OCI-LY3 (cell line): Measurements from ENCODE around the gene PRXL2A.
"Not testable (repeated sequence)": the region's sequence is repeated elsewhere in the genome, so short reads cannot be mapped to it uniquely, and the experiment has no call there.

Experiments used
- H2AFZ ChIP-seq: fragments of 200-600, 300-600 bp; shearing (Covaris generic); 2 replicates; pipeline ENCODE4 v1.6.0; 2014; ENCODE audit warnings: antibody characterized with exemption, low read depth, low read length
- H3K27ac ChIP-seq: fragments of 200-600, 300-600 bp; sonication (generic); 2 replicates; pipeline ENCODE4 v1.5.1; 2014; ENCODE audit warnings: mild to moderate bottlenecking, low read length, moderate library complexity, mixed read lengths
- H3K27me3 ChIP-seq: fragments of 200-600, 300-600 bp; sonication (generic); 2 replicates; pipeline ENCODE4 v1.6.1; 2014; ENCODE audit warnings: low read depth, low read length, mixed read lengths
- H3K36me3 ChIP-seq: fragments of 200-600, 300-600 bp; sonication (generic); replicated peaks from 2 replicates; pipeline ENCODE3; 2014; ENCODE audit warnings: low read depth, low read length, mixed read lengths
- H3K4me1 ChIP-seq: fragments of 300-600, 200-600 bp; sonication (generic); 2 replicates; pipeline ENCODE4 v1.6.1; 2014; ENCODE audit warnings: low read length, mixed read lengths
- H3K4me2 ChIP-seq: fragments of 200-600, 300-600 bp; sonication (generic); 2 replicates; pipeline ENCODE4 v1.6.1; 2014; ENCODE audit warnings: low read length, mixed read lengths
- H3K4me3 ChIP-seq: fragments of 300-600, 200-600 bp; sonication (generic); 2 replicates; pipeline ENCODE4 v1.5.1; 2014; ENCODE audit warnings: antibody characterized with exemption, mild to moderate bottlenecking, low read length, moderate library complexity
- H3K79me2 ChIP-seq: fragments of 300-600, 200-600 bp; shearing (Covaris generic); 2 replicates; pipeline ENCODE4 v1.6.1; 2014; ENCODE audit warnings: mild to moderate bottlenecking, low read length, mixed read lengths
- H3K9ac ChIP-seq: fragments of 300-600, 200-600 bp; shearing (Covaris generic); 2 replicates; pipeline ENCODE4 v1.6.0; 2014; ENCODE audit warnings: mild to moderate bottlenecking, low read length, moderate library complexity
- H3K9me3 ChIP-seq: fragments of 200-600, 300-600 bp; shearing (Covaris generic); 2 replicates; pipeline ENCODE4 v1.6.1; 2014; ENCODE audit warnings: low read length, mixed read lengths; ENCODE audit not compliant: insufficient read depth
- H4K20me1 ChIP-seq: fragments of 200-600, 300-600 bp; sonication (generic); 2 replicates; pipeline ENCODE4 v1.6.1; 2016; ENCODE audit warnings: low read length, mixed read lengths; ENCODE audit not compliant: insufficient read depth
- EZH2phosphoT487 ChIP-seq: fragments of 200-600 bp; shearing (Covaris generic); IDR thresholded peaks from 2 replicates; pipeline ENCODE4 v1.6.1; 2018; ENCODE audit warnings: antibody characterized with exemption, mixed run types, low read depth
- TF ChIP-seq, protein P1 (sequence below): fragments of 200-600, 300-600 bp; sonication (generic); IDR thresholded peaks from 2 replicates; pipeline ENCODE4 v1.5.1; 2014; ENCODE audit warnings: antibody characterized with exemption, low read length, low read depth

Gene PRXL2A

DNA sequence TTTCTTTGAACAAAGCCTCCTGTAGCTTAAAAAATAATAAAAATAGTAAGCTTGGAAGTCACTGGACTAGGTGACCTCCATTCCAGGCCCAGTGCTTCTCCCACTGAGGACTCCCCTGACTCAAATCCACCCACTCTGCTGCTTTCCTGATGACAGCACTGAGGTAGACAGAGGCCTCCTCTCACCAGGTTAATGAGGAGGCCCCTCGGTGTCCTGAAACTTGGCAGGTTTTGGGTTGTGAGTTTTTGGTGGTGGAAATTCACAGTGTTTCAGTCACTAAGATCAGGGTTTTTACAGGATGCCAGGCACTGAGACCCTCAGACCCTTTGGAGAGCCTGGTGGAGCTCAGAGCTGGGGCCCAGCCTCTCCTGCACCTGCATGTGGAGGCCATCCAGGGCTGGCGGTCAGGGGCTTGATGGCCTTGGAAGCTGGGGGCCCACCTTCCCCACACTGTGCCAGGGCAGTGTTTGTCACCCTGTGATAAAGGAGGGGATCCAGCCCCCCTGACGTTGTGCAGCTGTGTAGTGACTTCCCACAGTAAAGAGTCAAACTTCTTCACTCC lies 64.8 kb downstream of the PRXL2A start:
- peaks cover 15% of the 10 kb centered on the region for H3K36me3 ChIP-seq
- no peaks in the 10 kb centered on the region; the same call in 1 of the 2 replicates for H4K20me1 ChIP-seq
- no peak overlapping the region for H2AFZ ChIP-seq
- peaks cover 27% of the 10 kb centered on the region for H3K79me2 ChIP-seq
- no peaks in the 10 kb centered on the region for H3K27me3 ChIP-seq
- no peak for TF ChIP-seq EZH2phosphoT487
- TF ChIP-seq, protein P1, sequence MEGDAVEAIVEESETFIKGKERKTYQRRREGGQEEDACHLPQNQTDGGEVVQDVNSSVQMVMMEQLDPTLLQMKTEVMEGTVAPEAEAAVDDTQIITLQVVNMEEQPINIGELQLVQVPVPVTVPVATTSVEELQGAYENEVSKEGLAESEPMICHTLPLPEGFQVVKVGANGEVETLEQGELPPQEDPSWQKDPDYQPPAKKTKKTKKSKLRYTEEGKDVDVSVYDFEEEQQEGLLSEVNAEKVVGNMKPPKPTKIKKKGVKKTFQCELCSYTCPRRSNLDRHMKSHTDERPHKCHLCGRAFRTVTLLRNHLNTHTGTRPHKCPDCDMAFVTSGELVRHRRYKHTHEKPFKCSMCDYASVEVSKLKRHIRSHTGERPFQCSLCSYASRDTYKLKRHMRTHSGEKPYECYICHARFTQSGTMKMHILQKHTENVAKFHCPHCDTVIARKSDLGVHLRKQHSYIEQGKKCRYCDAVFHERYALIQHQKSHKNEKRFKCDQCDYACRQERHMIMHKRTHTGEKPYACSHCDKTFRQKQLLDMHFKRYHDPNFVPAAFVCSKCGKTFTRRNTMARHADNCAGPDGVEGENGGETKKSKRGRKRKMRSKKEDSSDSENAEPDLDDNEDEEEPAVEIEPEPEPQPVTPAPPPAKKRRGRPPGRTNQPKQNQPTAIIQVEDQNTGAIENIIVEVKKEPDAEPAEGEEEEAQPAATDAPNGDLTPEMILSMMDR, result no peak
- H3K27ac ChIP-seq, result peak overlapping the region; percentile 72
- H3K9me3 ChIP-seq, result no peaks in the 10 kb centered on the region
- peak overlapping the region; percentile 27 for H3K9ac ChIP-seq
- H3K4me1 ChIP-seq, result peaks cover 40% of the 10 kb centered on the region
- H3K4me3 ChIP-seq, result peak overlapping the region; percentile 44; the same call in 1 of the 2 replicates
- peak overlapping the region; percentile 61 for H3K4me2 ChIP-seq

DNA sequence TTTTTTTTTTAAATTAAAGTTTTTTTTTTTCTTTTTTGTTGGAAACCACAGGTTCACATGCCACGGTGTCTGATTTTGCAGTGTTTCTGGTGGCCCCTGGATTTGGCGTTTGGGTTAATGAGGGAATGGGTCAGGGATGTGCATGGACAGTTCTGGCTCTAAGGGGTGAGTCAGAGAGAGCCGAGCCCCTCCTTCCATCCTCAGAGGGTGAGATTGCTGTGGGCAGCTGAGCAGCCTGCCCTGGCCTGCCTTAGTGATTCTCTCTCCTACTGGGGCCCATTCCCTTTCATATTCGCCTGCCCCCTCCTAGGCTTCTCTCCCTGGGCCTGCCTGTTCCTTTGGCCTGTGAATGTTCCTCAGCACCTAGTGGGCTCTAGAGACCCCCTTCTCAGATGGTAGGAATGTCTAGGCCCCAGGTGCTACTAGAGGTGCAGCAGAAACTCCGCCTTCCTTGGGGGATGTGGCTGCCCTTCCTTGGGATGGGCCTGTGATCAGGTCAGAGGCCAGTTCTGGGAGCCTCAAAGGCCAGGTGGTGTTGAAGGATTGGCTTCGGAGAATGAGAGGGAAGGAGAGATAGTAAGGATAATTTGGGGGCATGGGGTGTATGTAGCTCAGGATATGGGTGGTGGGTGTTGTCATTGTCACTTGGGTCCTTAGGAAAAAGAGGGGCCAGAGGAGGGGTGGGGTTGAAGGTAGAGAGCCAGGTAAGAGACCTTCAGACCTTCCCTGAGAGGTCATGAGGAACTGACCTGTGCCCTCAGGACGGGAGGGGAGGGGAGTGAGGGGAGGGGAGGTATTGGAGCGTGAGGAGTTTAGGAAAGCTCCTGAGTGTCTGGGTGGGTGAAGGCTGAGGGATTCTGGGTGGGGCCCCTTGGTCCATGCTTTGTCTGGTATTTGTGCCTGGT lies 65.6 kb downstream of the PRXL2A start:
- Histone ChIP-seq H4K20me1 (no peaks in the 10 kb centered on the region), H3K4me1 (peaks cover 40% of the 10 kb centered on the region), H3K9me3 (no peaks in the 10 kb centered on the region), H2AFZ (no peak overlapping the region), H3K4me3 (no peak overlapping the region), H3K27ac (no peak overlapping the region), H3K36me3 (peaks cover 17% of the 10 kb centered on the region), H3K79me2 (peaks cover 27% of the 10 kb centered on the region), H3K4me2 (no peak overlapping the region), H3K9ac (no peak overlapping the region), H3K27me3 (no peaks in the 10 kb centered on the region)
- TF ChIP-seq, protein P1, result no peak
- no peak for TF ChIP-seq EZH2phosphoT487

DNA sequence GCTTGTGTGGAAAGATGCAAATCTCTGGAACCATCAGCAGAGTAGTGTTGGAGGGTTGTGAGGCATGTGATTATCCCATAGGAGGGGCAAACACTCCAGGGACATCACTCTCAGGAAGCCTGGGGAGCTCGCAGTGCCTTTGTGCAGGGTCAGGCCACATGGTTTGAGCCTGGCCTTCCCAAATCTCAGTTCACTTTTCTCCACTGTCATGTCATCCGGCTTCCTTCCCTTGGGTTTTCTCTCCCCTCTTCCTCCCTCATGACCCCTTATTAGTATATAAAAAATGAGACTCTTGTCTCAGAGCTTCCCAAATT lies 66.2 kb downstream of the PRXL2A start:
- Histone ChIP-seq H3K27ac (no peak overlapping the region), H3K27me3 (no peaks in the 10 kb centered on the region), H3K4me3 (no peak overlapping the region), H3K9ac (no peak overlapping the region), H3K9me3 (no peaks in the 10 kb centered on the region), H3K79me2 (peaks cover 27% of the 10 kb centered on the region), H4K20me1 (no peaks in the 10 kb centered on the region), H3K4me2 (no peak overlapping the region), H3K4me1 (peaks cover 40% of the 10 kb centered on the region), H2AFZ (no peak overlapping the region), H3K36me3 (peaks cover 17% of the 10 kb centered on the region)
- TF ChIP-seq, protein P1, result no peak
- no peak for TF ChIP-seq EZH2phosphoT487

DNA sequence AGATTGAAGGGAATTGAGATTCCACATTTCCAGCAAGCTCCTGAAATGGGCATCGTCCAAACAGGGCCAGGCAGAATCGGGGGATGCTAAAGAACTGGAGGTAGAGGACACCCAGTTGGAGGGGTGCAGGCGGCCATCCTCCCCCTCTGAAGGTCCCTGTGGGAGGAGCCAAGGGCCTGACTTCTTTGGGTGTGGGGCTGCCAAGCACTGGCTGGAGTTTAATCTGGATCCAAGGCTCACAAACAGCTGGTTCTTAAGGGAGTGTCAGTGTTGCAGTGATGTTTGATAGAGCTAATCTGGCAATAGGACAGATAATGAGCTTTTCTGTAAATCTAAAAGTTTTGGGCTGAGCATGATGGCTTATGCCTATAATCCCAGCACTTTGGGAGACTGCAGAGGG lies 66.6 kb downstream of the PRXL2A start:
- H2AFZ ChIP-seq, result no peak overlapping the region
- H3K4me2 ChIP-seq, result no peak overlapping the region
- H3K79me2 ChIP-seq, result peaks cover 27% of the 10 kb centered on the region
- peaks cover 40% of the 10 kb centered on the region for H3K4me1 ChIP-seq
- no peaks in the 10 kb centered on the region for H4K20me1 ChIP-seq
- no peak overlapping the region for H3K27ac ChIP-seq
- no peak overlapping the region for H3K9ac ChIP-seq
- H3K4me3 ChIP-seq, result no peak overlapping the region
- H3K36me3 ChIP-seq, result peaks cover 17% of the 10 kb centered on the region
- TF ChIP-seq EZH2phosphoT487, result no peak
- TF ChIP-seq, protein P1, result no peak
- H3K9me3 ChIP-seq, result no peaks in the 10 kb centered on the region
- no peaks in the 10 kb centered on the region for H3K27me3 ChIP-seq

DNA sequence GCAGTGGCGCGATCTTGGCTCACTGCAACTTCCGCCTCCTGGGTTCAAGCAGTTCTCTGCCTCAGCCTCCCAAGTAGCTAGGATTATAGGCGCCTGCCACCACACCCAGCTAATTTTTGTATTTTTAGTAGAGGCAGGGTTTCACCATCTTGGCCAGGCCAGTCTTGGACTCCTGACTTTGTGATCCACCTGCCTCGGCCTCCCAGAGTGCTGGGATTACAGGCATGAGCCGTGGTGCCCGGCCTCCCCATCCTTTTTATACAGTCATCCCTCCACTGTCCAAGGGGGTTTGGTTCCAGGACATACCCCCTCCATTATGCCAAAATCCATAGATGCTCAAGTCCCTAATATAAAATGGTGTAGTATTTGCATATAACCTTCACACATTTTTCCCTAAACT lies 67.3 kb downstream of the PRXL2A start:
- Histone ChIP-seq H3K79me2 (peaks cover 27% of the 10 kb centered on the region), H3K36me3 (peaks cover 15% of the 10 kb centered on the region), H3K4me1 (peaks cover 36% of the 10 kb centered on the region)
- H3K4me2 ChIP-seq, H3K27me3 ChIP-seq, H3K9ac ChIP-seq, H3K4me3 ChIP-seq, H3K9me3 ChIP-seq, H3K27ac ChIP-seq, H2AFZ ChIP-seq, H4K20me1 ChIP-seq: not testable (repeated sequence)
